Heart left ventricle (tissue), 13 donors: Measurements from ENCODE around the gene C19orf67.
A peak's percentile ranks its signal among the peaks of the same experiment; 100 is the strongest.

Experiments used
- CTCF ChIP-seq, 12 donors: fragments of 200-600 bp; sonication (generic) in 4 of 12; IDR thresholded peaks; one replicate each; pipeline versions ENCODE4 v1.5.0 to v1.8.0; 2018 to 2022; ENCODE audit warnings: antibody characterized with exemption in 12 of 12, mild to moderate bottlenecking in 5 of 12
- POLR2A ChIP-seq, 2 donors: fragments of 450-650 bp; IDR thresholded peaks; one replicate each; pipeline ENCODE4 v1.6.1; 2017; ENCODE audit warnings: antibody characterized with exemption in 2 of 2, mild to moderate bottlenecking in 2 of 2, moderate library complexity in 2 of 2
- donor health status: ischemic (EF 13 %, LVEDD 7.1; RV severe dilation, severe dysfunction).
- donor health status: DM: no; HTN: yes; CAD: no.
- donor health status: DM: no; HTN: no; CAD: no.
- donor health status: ischemic (EF 25% LVEDD 6.9; RV normal size, moderate dysfunction).
- donor health status: ischemic (EF 25% LVEDD 5.7; RV mildly dilated, moderate dysfunction).
- donor health status: ischemic (EF 35%, LVEDD 5.7; RV mildly dilated, moderate dysfunction).
- donor health status: nonischemic (EF 11% LVEDD 7.7; RV severe dilation, severe dysfunction).
- donor health status: DM: yes; HTN: yes; CAD: no.
- donor health status: PGD.
- donor health status: ischemic (EF 29% LVEDD 5.4; RV normal size, mild dysfunction).
- donor health status: nonischemic (EF 23%, LVEDD 6.1; RV moderate dilation, normal function).

GRCh38 chr19:14117668-14118164, 32.1 kb upstream of the C19orf67 start, which contains the start of gene PRKACA:
- TF ChIP-seq POLR2A (IDR thresholded peaks at IDR 0.05) = peak in 1 of 2 donors; percentile 72
- no peak for TF ChIP-seq CTCF (IDR thresholded peaks at IDR 0.05)
